ENCODE results near the gene STAU1. TPM values are rescaled to one million over a fixed set of nuclear protein-coding genes. Genes with fewer than 3 reads are reported as not detected.

The STAU1 gene
- total and polyA plus RNA-seq, 2 of the 13 experiments (the other 11 are each of a cell fraction or from before 2014, with no cell fraction given), result 119 to 133 TPM

DNA sequence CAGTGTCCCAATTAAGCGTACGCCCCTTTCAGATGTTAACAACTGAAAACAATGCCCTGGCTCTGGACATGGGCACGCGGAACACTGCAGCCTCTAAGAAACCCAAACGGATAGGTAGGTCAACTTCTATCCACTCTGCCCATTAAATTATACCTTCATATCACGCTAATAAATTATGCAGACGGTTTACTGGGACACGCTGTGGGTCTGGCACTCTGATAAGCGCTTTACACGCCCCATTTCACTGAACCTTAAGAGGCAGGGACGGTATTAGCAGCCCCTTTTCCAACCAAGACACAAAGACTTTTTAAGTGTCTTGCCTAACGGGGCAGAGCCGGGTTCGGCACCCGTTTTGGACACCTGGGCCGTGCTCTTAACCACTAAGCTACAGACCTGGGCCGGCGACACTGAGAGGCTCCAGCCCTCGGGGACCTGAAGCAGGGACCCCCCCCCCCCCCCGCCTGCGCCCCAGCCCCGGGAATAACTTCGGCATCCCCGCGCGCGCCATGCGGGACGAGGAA lies 744 bp downstream of the STAU1 start (continued):
- TF ChIP-seq ZNF367 (CRISPR knock-in tag; IDR thresholded peaks at IDR 0.05; ENCODE audit: borderline replicate concordance), result no peak; the same call in 1 of the 2 replicates
- no peak for TF ChIP-seq MTF2 (CRISPR knock-in tag; IDR thresholded peaks at IDR 0.05; ENCODE audit: borderline replicate concordance)
- TF ChIP-seq, protein P1, sequence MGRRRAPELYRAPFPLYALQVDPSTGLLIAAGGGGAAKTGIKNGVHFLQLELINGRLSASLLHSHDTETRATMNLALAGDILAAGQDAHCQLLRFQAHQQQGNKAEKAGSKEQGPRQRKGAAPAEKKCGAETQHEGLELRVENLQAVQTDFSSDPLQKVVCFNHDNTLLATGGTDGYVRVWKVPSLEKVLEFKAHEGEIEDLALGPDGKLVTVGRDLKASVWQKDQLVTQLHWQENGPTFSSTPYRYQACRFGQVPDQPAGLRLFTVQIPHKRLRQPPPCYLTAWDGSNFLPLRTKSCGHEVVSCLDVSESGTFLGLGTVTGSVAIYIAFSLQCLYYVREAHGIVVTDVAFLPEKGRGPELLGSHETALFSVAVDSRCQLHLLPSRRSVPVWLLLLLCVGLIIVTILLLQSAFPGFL (CRISPR knock-in tag; IDR thresholded peaks at IDR 0.05), result no peak
- no peak for TF ChIP-seq ZBTB34 (CRISPR knock-in tag; IDR thresholded peaks at IDR 0.05)
- TF ChIP-seq TEAD3 (CRISPR knock-in tag; optimal IDR thresholded peaks at IDR 0.05; ENCODE audit: borderline replicate concordance), result peak; percentile 44
- TF ChIP-seq, protein P2, sequence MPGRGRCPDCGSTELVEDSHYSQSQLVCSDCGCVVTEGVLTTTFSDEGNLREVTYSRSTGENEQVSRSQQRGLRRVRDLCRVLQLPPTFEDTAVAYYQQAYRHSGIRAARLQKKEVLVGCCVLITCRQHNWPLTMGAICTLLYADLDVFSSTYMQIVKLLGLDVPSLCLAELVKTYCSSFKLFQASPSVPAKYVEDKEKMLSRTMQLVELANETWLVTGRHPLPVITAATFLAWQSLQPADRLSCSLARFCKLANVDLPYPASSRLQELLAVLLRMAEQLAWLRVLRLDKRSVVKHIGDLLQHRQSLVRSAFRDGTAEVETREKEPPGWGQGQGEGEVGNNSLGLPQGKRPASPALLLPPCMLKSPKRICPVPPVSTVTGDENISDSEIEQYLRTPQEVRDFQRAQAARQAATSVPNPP (CRISPR knock-in tag; IDR thresholded peaks at IDR 0.05), result no peak
- TF ChIP-seq, protein P3, sequence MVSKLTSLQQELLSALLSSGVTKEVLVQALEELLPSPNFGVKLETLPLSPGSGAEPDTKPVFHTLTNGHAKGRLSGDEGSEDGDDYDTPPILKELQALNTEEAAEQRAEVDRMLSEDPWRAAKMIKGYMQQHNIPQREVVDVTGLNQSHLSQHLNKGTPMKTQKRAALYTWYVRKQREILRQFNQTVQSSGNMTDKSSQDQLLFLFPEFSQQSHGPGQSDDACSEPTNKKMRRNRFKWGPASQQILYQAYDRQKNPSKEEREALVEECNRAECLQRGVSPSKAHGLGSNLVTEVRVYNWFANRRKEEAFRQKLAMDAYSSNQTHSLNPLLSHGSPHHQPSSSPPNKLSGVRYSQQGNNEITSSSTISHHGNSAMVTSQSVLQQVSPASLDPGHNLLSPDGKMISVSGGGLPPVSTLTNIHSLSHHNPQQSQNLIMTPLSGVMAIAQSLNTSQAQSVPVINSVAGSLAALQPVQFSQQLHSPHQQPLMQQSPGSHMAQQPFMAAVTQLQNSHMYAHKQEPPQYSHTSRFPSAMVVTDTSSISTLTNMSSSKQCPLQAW (CRISPR knock-in tag; IDR thresholded peaks at IDR 0.05), result no peak
- TF ChIP-seq, protein P4, sequence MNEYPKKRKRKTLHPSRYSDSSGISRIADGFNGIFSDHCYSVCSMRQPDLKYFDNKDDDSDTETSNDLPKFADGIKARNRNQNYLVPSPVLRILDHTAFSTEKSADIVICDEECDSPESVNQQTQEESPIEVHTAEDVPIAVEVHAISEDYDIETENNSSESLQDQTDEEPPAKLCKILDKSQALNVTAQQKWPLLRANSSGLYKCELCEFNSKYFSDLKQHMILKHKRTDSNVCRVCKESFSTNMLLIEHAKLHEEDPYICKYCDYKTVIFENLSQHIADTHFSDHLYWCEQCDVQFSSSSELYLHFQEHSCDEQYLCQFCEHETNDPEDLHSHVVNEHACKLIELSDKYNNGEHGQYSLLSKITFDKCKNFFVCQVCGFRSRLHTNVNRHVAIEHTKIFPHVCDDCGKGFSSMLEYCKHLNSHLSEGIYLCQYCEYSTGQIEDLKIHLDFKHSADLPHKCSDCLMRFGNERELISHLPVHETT (CRISPR knock-in tag; conservative IDR thresholded peaks at IDR 0.05), result no peak
- TF ChIP-seq FOXO4 (CRISPR knock-in tag; conservative IDR thresholded peaks at IDR 0.05), result 0 out of 2 replicates have a peak, but pooled peaks have one; percentile 91
- no peak for TF ChIP-seq HNF1A (IDR thresholded peaks at IDR 0.05; ENCODE audit: low read depth)
- TF ChIP-seq HNF1A (CRISPR knock-in tag; IDR thresholded peaks at IDR 0.05; ENCODE audit: borderline replicate concordance), result no peak
- TF ChIP-seq XRCC5 (optimal IDR thresholded peaks at IDR 0.05; ENCODE audit: low read length), result no peak
- no peak for TF ChIP-seq CHD2 (IDR thresholded peaks at IDR 0.05; ENCODE audit: low read depth, low read length)
- TF ChIP-seq MTF1 (CRISPR knock-in tag; IDR thresholded peaks at IDR 0.05), result no peak
- no peak for TF ChIP-seq ZNF343 (CRISPR knock-in tag; IDR thresholded peaks at IDR 0.05)
- no peak for TF ChIP-seq HNRNPH1 (optimal IDR thresholded peaks at IDR 0.05; ENCODE audit: low read depth, low read length)
- TF ChIP-seq ZMAT5 (CRISPR knock-in tag; IDR thresholded peaks at IDR 0.05; ENCODE audit: borderline replicate concordance, low read depth), result no peak
